ENCODE results near the gene TMEM141.
A peak's percentile ranks its signal among the peaks of the same experiment; 100 is the strongest.

Gene TMEM141

DNA sequence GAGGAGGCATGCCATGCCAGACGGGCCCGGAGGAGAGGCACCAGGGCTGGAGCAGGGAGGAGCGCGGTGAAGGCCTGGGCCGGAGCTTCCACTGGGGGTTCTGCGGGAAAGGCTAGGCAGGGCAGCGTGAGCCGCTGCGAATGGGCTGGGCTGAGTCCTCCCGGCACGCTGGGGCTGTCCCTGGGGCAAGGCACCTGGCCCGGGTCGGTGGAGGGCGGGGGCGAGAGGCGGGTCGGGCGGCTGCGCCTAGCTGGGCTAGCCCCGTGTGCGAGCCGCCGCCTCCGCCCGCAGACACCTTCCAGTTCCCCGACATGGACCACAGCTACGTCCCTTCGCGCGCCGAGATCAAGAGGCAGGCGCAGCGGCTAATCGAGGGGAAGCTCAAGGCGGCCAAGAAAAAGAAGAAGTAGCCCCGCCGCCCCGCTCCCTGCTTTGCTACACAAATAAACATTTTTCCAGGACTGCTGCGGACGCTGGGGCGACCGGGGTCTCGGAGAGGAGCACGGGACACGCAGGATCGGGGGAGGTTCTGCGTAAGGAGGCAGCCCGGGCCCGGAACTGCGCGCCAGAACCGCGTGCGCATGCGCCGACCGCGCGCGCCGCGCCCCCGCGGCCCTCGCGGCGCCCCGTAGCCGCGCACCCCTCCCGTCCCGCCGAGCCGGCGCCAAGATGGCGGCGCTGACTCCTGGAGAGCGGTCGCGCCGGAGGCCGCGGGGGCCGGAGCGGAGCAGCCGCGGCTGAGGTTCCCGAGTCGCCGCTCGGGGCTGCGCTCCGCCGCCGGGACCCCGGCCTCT is 16.3 kb downstream of the TMEM141 start, which contains the start of gene RABL6:
Gene RABL6 (plus strand): TSS at position 668 of the 794 bp plus-strand sequence. CDS start 249 bp downstream, outside the sequence.
- Histone ChIP-seq H3K4me1 (ENCODE audit: control insufficient read depth in 5 of 5, insufficient read depth in 5 of 5, low read length in 5 of 5) (peaks cover 0 to 38% (median 33%) of the 10 kb centered on the region in 5 donors), H3K36me3 (ENCODE audit: control insufficient read depth in 5 of 5, insufficient read depth in 5 of 5, low read length in 5 of 5) (peaks cover 0 to 15% (median 4%) of the 10 kb centered on the region in 5 donors), H3K9ac (ENCODE audit: low read length in 5 of 5) (peak within 1 kb of the TSS; percentile 22 to 87 (median 80)), H3K9me3 (ENCODE audit: control insufficient read depth in 5 of 5, low read length in 5 of 5) (no peaks in the 10 kb centered on the region), H3K27ac (ENCODE audit: low read depth, low read length) (peak within 1 kb of the TSS; percentile 62), H3K4me3 (ENCODE audit: low read depth in 1 of 5, low read length in 5 of 5) (peak within 1 kb of the TSS; percentile 74 to 92 (median 81)), H3K27me3 (ENCODE audit: control insufficient read depth in 5 of 5, insufficient read depth in 4 of 5, low read length in 5 of 5) (peaks cover under 1 to 1% (median under 1%) of the 10 kb centered on the region in 5 donors)

GRCh38 chr9:136808075-136808805 is 17.1 kb downstream of the TMEM141 start:
- peak overlapping the region; percentile 74 to 92 (median 81) for H3K4me3 ChIP-seq (ENCODE audit: low read depth in 1 of 5, low read length in 5 of 5)
- H3K36me3 ChIP-seq (ENCODE audit: control insufficient read depth in 5 of 5, insufficient read depth in 5 of 5, low read length in 5 of 5), result peaks cover 0 to 23% (median 7%) of the 10 kb centered on the region in 5 donors
- H3K27me3 ChIP-seq (ENCODE audit: control insufficient read depth in 5 of 5, insufficient read depth in 4 of 5, low read length in 5 of 5), result no peaks in the 10 kb centered on the region
- H3K27ac ChIP-seq (ENCODE audit: low read depth, low read length), result no peak overlapping the region
- H3K9ac ChIP-seq (ENCODE audit: low read length in 5 of 5), result peak overlapping the region; percentile 22 to 87 (median 80)
- no peaks in the 10 kb centered on the region for H3K9me3 ChIP-seq (ENCODE audit: control insufficient read depth in 5 of 5, low read length in 5 of 5)
- H3K4me1 ChIP-seq (ENCODE audit: control insufficient read depth in 5 of 5, insufficient read depth in 5 of 5, low read length in 5 of 5), result peaks cover 0 to 38% (median 33%) of the 10 kb centered on the region in 5 donors

DNA sequence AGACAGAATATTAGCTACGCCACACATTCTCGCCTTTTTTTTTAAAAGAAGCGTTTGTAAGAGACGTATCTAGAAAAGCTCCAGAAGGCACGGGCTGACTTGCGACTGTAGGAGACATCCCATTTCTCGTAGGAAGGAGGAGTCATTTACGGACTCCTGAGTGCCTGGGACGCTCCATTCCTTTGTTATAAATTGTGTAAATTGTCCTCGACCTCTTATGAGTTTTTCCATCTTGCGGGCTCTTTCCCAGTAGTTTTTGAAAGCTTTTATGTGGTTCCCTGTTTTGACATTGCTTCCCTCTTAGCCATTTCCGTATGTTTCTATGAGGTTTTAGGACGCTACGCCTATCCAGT is 17.6 kb downstream of the TMEM141 start:
- Histone ChIP-seq H3K4me3 (ENCODE audit: low read depth in 1 of 5, low read length in 5 of 5) (peak overlapping the region; percentile 74 to 92 (median 81)), H3K27me3 (ENCODE audit: control insufficient read depth in 5 of 5, insufficient read depth in 4 of 5, low read length in 5 of 5) (no peaks in the 10 kb centered on the region), H3K4me1 (ENCODE audit: control insufficient read depth in 5 of 5, insufficient read depth in 5 of 5, low read length in 5 of 5) (peaks cover 0 to 38% (median 33%) of the 10 kb centered on the region in 5 donors), H3K9ac (ENCODE audit: low read length in 5 of 5) (peak overlapping the region; percentile 22 to 87 (median 80)), H3K27ac (ENCODE audit: low read depth, low read length) (no peak overlapping the region), H3K36me3 (ENCODE audit: control insufficient read depth in 5 of 5, insufficient read depth in 5 of 5, low read length in 5 of 5) (peaks cover 0 to 23% (median 7%) of the 10 kb centered on the region in 5 donors), H3K9me3 (ENCODE audit: control insufficient read depth in 5 of 5, low read length in 5 of 5) (no peaks in the 10 kb centered on the region)

DNA sequence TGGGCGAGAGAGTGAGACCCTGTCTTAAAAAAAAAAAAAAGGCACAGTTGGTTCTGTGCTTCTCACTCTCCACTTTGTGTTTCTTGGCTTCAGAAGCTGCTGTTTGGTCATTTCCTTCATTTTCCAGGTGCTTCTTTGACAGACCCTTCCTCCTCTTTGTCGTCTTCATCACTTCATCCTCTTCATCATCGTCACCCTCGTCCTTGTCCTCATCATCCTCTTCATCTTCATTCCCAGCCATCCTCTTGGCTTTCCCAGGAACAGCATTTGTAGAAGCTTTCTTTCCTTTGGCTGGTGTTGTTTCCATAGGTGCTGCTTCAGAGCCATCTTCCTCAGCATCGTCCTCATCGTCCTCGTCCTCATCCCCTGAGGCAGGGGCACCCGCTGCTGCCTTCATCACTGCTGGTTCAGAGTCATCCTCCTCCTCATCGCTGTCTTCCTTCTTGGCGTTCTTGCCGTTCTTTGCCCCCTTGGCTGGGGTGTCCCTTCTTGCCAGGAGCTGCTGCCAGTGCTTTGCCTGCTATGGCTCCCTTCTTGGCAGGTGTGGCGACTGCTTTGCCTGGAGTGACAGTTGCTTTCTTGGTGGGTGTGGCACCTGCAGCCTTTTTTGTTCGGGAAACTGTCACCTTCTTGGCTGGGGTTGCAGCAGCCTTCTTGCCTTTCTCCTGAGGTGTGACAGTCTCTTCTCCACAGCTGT is 23.7 kb downstream of the TMEM141 start:
- no peak overlapping the region for H3K4me3 ChIP-seq (ENCODE audit: low read depth in 1 of 5, low read length in 5 of 5)
- H3K9me3 ChIP-seq (ENCODE audit: control insufficient read depth in 5 of 5, low read length in 5 of 5), result no peaks in the 10 kb centered on the region
- H3K9ac ChIP-seq (ENCODE audit: low read length in 5 of 5), result no peak overlapping the region
- H3K36me3 ChIP-seq (ENCODE audit: control insufficient read depth in 5 of 5, insufficient read depth in 5 of 5, low read length in 5 of 5), result peaks cover 0 to 18% (median 8%) of the 10 kb centered on the region in 5 donors
- no peaks in the 10 kb centered on the region for H3K27me3 ChIP-seq (ENCODE audit: control insufficient read depth in 5 of 5, insufficient read depth in 4 of 5, low read length in 5 of 5)
- H3K4me1 ChIP-seq (ENCODE audit: control insufficient read depth in 5 of 5, insufficient read depth in 5 of 5, low read length in 5 of 5), result peaks cover 0 to 9% (median 4%) of the 10 kb centered on the region in 5 donors
- no peak overlapping the region for H3K27ac ChIP-seq (ENCODE audit: low read depth, low read length)

- Histone ChIP-seq H3K9me3 (ENCODE audit: control insufficient read depth in 5 of 5, low read length in 5 of 5) (no peaks in the 10 kb centered on the region), H3K9ac (ENCODE audit: low read length in 5 of 5) (no peak overlapping the region), H3K27me3 (ENCODE audit: control insufficient read depth in 5 of 5, insufficient read depth in 4 of 5, low read length in 5 of 5) (no peaks in the 10 kb centered on the region), H3K27ac (ENCODE audit: low read depth, low read length) (no peak overlapping the region), H3K4me1 (ENCODE audit: control insufficient read depth in 5 of 5, insufficient read depth in 5 of 5, low read length in 5 of 5) (peaks cover 0 to 3% (median 0%) of the 10 kb centered on the region in 5 donors), H3K36me3 (ENCODE audit: control insufficient read depth in 5 of 5, insufficient read depth in 5 of 5, low read length in 5 of 5) (peaks cover 0 to 18% (median 8%) of the 10 kb centered on the region in 5 donors), H3K4me3 (ENCODE audit: low read depth in 1 of 5, low read length in 5 of 5) (no peak overlapping the region)
Measured at GRCh38 chr9:136815422-136815782, 24.3 kb downstream of the TMEM141 start.

DNA sequence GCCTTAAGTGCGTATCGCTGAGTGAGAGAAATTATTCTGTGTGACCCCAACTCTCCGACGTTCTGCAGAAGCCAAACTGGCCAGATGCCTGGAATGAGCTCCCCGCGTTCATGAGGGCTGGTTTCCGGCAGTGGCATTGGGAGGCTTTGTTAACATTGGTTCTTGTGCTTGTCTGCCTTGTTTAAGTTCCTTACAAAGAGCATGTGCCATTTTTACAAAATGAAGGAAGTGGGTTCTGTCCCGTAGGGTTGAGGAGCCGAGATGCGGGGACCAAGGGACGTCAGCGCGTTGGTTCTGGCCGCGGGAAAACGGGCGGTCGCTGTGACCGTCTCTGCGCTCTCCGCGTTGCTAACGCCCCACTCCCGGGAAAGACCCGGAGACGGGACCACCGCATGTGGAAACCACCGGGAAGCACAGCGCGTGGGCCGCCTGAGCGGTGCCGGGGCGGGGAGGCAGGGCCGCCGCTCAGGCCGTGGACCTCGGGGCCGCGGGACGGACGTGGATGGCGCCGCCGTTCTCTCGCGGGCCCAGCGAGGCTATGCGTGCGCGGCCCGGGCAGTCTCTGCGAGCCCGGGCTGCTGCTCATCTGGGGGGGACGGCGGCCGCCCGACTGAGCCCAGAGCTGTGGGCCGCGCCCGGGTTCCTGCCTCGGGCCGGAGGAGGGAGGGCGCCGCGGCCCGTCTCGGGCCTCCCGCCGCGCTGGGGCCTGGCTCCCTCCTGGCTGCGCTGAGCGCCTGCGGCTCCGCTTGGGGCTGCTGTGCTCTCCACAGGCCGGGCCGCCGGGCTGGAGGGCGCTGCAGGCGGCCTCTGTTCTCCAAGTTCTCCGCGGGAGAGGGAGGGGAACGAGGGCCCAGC is 30.1 kb downstream of the TMEM141 start:
- Histone ChIP-seq H3K9ac (ENCODE audit: low read length in 5 of 5) (peak overlapping the region in 4 of 5 donors; percentile 20 to 66 (median 38)), H3K4me1 (ENCODE audit: control insufficient read depth in 5 of 5, insufficient read depth in 5 of 5, low read length in 5 of 5) (peaks cover 2 to 12% (median 9%) of the 10 kb centered on the region in 5 donors), H3K9me3 (ENCODE audit: control insufficient read depth in 5 of 5, low read length in 5 of 5) (no peaks in the 10 kb centered on the region), H3K27me3 (ENCODE audit: control insufficient read depth in 5 of 5, insufficient read depth in 4 of 5, low read length in 5 of 5) (no peaks in the 10 kb centered on the region), H3K36me3 (ENCODE audit: control insufficient read depth in 5 of 5, insufficient read depth in 5 of 5, low read length in 5 of 5) (peaks cover 0 to 30% (median 25%) of the 10 kb centered on the region in 5 donors), H3K27ac (ENCODE audit: low read depth, low read length) (no peak overlapping the region), H3K4me3 (ENCODE audit: low read depth in 1 of 5, low read length in 5 of 5) (peak overlapping the region; percentile 33 to 63 (median 40))

GRCh38 chr9:136821826-136822544 is 30.8 kb downstream of the TMEM141 start:
- H3K27me3 ChIP-seq (ENCODE audit: control insufficient read depth in 5 of 5, insufficient read depth in 4 of 5, low read length in 5 of 5), result no peaks in the 10 kb centered on the region
- peak overlapping the region in 1 of 5 donors; percentile 20 for H3K9ac ChIP-seq (ENCODE audit: low read length in 5 of 5)
- H3K4me3 ChIP-seq (ENCODE audit: low read depth in 1 of 5, low read length in 5 of 5), result peak overlapping the region in 2 of 5 donors; percentile 59 to 63
- peaks cover 2 to 12% (median 9%) of the 10 kb centered on the region in 5 donors for H3K4me1 ChIP-seq (ENCODE audit: control insufficient read depth in 5 of 5, insufficient read depth in 5 of 5, low read length in 5 of 5)
- H3K36me3 ChIP-seq (ENCODE audit: control insufficient read depth in 5 of 5, insufficient read depth in 5 of 5, low read length in 5 of 5), result peaks cover 0 to 37% (median 31%) of the 10 kb centered on the region in 5 donors
- H3K9me3 ChIP-seq (ENCODE audit: control insufficient read depth in 5 of 5, low read length in 5 of 5), result no peaks in the 10 kb centered on the region
- H3K27ac ChIP-seq (ENCODE audit: low read depth, low read length), result no peak overlapping the region

DNA sequence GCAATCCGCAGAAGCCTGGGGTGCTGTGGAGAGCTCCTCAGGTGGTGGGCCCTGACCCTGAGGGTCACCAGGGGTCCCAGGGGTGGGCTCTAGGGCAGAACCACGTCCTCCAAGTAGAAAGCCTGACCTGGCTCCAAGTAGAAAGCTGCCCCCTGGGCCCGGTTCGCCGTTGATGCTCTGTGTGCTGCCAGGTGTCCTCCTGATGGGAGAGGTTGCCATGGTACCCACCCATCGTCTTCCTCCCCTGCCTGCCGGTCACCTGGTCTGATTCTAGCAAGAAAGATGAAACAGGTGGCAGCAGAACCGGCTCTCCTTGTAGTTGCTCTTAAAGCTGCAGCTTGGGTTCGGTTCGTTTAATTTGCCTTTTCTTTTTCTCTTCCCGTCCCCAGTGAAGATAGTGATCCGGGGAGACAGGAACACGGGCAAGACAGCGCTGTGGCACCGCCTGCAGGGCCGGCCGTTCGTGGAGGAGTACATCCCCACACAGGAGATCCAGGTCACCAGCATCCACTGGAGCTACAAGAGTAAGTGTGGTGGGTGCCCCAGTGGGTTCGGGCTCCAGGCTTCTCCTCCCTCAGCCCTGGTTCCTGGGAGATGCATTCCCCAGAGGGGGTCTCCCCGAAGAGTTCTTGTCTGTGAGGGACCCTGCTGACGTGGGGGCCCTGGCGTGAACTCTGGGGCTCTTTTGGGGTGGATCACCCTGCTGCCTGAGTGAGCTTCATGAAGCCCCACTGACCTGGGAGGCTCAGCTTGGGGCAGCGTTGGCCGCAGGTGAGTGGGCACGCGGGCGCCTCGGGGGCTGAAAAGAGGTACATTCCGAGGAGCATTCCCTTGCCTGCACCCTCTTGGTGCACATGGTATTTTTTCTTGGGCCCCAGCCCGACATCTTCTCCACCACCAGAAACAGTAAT is 32.2 kb downstream of the TMEM141 start:
- Histone ChIP-seq H3K9ac (ENCODE audit: low read length in 5 of 5) (no peak overlapping the region), H3K27ac (ENCODE audit: low read depth, low read length) (no peak overlapping the region), H3K36me3 (ENCODE audit: control insufficient read depth in 5 of 5, insufficient read depth in 5 of 5, low read length in 5 of 5) (peaks cover 0 to 51% (median 35%) of the 10 kb centered on the region in 5 donors)

More for the DNA sequence above, 32.2 kb downstream of the TMEM141 start:
- Histone ChIP-seq H3K4me1 (ENCODE audit: control insufficient read depth in 5 of 5, insufficient read depth in 5 of 5, low read length in 5 of 5) (peaks cover 2 to 12% (median 9%) of the 10 kb centered on the region in 5 donors), H3K4me3 (ENCODE audit: low read depth in 1 of 5, low read length in 5 of 5) (no peak overlapping the region), H3K9me3 (ENCODE audit: control insufficient read depth in 5 of 5, low read length in 5 of 5) (no peaks in the 10 kb centered on the region), H3K27me3 (ENCODE audit: control insufficient read depth in 5 of 5, insufficient read depth in 4 of 5, low read length in 5 of 5) (no peaks in the 10 kb centered on the region)
